GM18508 (cell line): ENCODE results near the gene CPNE7.

Source experiments
- ATAC-seq: cut with Tn5 transposase; IDR thresholded peaks from one replicate; pipeline ENCODE4 v1.9.1; 2021; ENCODE audit warnings: moderate number of reproducible peaks; ENCODE audit not compliant: insufficient read depth, unreplicated experiment

Gene CPNE7

GRCh38 chr16:89548344-89549006 lies 27.1 kb upstream of the CPNE7 start:
- no peak for ATAC-seq

- no peak for ATAC-seq
Measured at GRCh38 chr16:89549007-89549700, 26.4 kb upstream of the CPNE7 start.

- no peak for ATAC-seq
Measured at GRCh38 chr16:89550421-89551007, 25.0 kb upstream of the CPNE7 start.

- ATAC-seq, result no peak
Measured at GRCh38 chr16:89552329-89552728, 23.2 kb upstream of the CPNE7 start.

- no peak for ATAC-seq
Measured at GRCh38 chr16:89552913-89553312, 22.6 kb upstream of the CPNE7 start.

GRCh38 chr16:89553733-89554132 lies 21.8 kb upstream of the CPNE7 start:
- ATAC-seq, result no peak

GRCh38 chr16:89554343-89554742 lies 21.2 kb upstream of the CPNE7 start:
- no peak for ATAC-seq

- ATAC-seq, result no peak
Measured at GRCh38 chr16:89555265-89555664, 20.3 kb upstream of the CPNE7 start.

GRCh38 chr16:89555780-89556179 lies 19.8 kb upstream of the CPNE7 start:
- no peak for ATAC-seq

- no peak for ATAC-seq
Measured at GRCh38 chr16:89556750-89557689, 18.5 kb upstream of the CPNE7 start.

GRCh38 chr16:89557690-89558490 lies 17.7 kb upstream of the CPNE7 start:
- ATAC-seq, result no peak

- no peak for ATAC-seq
Measured at GRCh38 chr16:89560378-89561141, 15.0 kb upstream of the CPNE7 start, which contains the start of gene RPL13. TSS of gene RPL13 (plus strand) at chr16:89560682. CDS start at chr16:89560960, 278 bp downstream.

GRCh38 chr16:89561142-89561883 lies 14.2 kb upstream of the CPNE7 start:
- ATAC-seq, result no peak

- no peak for ATAC-seq
Measured at GRCh38 chr16:89561884-89562599, 13.5 kb upstream of the CPNE7 start.

- no peak for ATAC-seq
Measured at GRCh38 chr16:89562939-89563338, 12.6 kb upstream of the CPNE7 start.

- ATAC-seq, result no peak
Measured at GRCh38 chr16:89563639-89564392, 11.7 kb upstream of the CPNE7 start.
